NK-92 (cell line): Measurements from ENCODE around the gene XIRP1.

Experiments used
- DNase-seq: peaks from one replicate; lab custom pipeline; 2025; ENCODE audit not compliant: unreplicated experiment; lab: John Stamatoyannopoulos, UW

The XIRP1 gene

GRCh38 chr3:39210078-39210477 is 17.7 kb upstream of the XIRP1 start:
- DNase-seq, result no peak

GRCh38 chr3:39209329-39209970 is 17.1 kb upstream of the XIRP1 start:
- no peak for DNase-seq

DNA sequence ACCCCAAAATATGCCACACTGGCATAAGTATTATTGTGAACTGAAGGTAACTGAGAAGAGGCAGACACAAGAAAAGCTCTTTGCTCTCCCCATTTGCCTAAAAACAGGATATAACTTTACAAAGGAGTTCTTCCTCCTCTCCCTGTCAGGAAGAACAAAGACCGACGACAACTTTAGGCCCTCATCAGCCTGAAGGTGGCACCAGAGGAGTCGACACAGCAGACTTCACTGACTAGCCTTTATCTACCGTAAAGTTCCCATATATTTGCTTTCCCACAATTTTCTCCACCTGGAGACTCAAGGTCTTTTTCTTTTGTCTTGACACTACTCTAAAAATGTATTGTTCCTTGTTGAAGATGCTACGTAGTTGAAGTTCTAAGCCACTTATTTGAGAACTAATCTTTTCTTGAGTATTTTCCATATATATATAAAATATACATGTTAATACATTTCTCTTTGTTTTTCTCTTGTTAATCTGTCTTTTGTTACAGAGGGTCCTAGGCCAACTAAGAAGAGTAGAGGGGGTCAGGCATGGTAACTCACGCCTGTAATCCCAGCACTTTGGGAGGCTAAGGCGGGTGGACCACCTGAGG is 16.2 kb upstream of the XIRP1 start:
- no peak for DNase-seq

GRCh38 chr3:39207361-39208186 is 15.2 kb upstream of the XIRP1 start:
- DNase-seq, result no peak

DNA sequence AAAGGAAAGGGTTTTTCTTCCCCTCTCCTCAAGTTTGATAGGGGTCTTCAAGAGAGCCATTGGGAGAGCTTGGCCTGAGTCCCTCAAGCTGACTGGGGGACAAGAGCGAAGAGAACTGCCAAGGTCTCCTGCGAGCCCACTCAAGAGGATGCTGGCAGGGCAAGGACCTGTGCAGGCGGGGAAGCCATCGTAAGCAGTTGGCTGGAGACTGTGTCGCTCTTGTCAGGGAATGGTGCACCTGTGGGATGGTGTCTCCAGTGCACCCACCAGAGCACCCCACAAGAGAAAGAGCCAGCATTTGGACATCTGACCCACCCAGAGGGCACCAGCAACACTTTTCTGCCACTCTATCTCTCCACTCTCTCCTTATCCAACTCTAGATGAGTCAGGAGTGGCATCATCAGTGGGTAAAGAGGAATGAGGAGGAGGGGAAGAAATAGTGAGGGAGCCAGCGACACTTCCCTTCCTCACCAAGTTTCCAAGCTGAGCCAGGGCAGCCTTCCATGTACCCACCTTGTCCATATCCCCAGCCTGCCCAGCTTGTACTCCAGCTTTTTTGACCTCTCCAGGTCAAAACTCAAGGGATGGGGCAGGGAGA is 13.6 kb upstream of the XIRP1 start:
- DNase-seq, result no peak

GRCh38 chr3:39205131-39205530 is 12.7 kb upstream of the XIRP1 start:
- DNase-seq, result no peak

- DNase-seq, result no peak
Measured at GRCh38 chr3:39203860-39204259, 11.5 kb upstream of the XIRP1 start.

GRCh38 chr3:39203402-39203801 is 11.0 kb upstream of the XIRP1 start:
- DNase-seq, result no peak

DNA sequence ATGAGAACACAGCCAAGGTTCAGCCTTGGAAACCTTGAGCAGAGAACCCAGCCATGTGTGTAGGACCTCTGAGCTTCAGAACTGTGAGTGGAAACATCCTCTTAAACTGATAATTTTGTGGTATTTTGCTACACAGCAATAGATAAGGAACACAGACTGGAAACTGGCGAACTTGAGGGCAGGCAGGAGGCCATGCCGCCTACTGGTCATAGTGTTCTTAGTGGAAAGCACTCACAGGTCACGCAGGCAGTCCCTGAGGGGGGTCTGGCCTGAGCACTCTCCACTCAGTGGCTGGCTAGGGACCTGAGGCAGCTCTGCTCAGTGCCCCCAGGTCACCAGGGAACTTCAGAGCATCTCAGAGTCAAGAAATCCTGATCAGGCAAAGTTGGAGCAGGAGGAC is 9.7 kb upstream of the XIRP1 start:
- DNase-seq, result no peak

- no peak for DNase-seq
Measured at GRCh38 chr3:39196671-39197356, 4.4 kb upstream of the XIRP1 start.

DNA sequence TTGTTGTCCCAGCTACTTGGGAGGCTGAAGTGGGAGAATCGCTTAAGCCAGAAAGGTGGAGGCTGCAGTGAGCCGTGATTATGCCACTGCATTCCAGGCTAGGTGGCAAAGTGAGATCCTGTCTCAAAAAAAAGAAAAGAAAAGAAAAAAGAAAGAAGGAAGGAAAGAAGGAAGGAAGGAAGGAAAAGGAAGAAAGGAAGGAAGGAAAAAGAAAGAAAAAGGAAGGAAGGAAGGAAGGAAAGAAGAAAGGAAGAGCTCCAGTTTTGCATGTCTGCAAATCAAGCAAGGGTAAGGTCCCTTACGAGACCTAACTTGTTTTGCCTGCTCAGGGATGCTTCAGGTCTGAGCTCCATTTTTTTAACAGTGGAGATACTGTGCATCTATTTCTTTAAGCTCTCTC is 3.6 kb upstream of the XIRP1 start:
- DNase-seq, result no peak

DNA sequence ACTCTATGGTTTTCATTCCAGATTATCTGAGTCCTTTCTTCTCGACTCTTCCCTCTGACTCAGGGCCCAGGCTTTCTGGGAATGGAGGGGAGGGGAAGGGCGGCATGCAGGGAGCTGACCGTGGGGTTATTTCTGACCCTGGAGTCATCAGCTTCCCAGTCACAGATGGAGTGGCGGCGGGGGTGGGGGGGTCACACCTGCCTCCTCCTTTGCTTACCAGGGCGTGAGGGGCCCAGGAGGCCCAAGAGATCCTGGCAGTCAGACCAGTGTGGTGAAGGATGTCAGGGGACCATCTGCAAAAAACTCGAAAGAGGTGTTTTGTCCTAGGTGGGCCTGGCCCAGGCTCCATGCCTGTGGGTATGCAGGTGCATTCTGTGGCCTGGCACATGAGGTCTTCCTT is 996 bp upstream of the XIRP1 start:
- no peak for DNase-seq

DNA sequence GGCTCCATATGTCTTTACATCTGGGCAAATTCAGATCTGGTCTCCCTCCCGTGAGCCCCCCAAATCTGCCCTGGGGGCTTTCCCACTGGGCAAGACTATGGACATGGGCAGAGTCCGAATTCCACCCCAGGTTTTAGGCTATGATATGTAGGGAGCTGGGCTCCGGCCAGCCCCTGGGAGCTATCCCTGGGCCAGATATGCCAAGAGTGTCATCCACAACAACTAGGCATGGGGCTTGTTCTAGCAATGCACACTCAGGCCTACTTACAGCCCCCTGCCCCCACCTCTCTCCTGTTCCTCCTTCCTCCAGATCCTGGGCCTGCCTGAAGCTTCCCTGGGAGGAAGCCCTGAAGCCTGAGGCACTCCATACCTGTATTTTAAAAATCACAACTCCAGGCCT is 622 bp downstream of the XIRP1 start:
- DNase-seq, result no peak

GRCh38 chr3:39191111-39191510 is 1.3 kb downstream of the XIRP1 start:
- DNase-seq, result no peak

DNA sequence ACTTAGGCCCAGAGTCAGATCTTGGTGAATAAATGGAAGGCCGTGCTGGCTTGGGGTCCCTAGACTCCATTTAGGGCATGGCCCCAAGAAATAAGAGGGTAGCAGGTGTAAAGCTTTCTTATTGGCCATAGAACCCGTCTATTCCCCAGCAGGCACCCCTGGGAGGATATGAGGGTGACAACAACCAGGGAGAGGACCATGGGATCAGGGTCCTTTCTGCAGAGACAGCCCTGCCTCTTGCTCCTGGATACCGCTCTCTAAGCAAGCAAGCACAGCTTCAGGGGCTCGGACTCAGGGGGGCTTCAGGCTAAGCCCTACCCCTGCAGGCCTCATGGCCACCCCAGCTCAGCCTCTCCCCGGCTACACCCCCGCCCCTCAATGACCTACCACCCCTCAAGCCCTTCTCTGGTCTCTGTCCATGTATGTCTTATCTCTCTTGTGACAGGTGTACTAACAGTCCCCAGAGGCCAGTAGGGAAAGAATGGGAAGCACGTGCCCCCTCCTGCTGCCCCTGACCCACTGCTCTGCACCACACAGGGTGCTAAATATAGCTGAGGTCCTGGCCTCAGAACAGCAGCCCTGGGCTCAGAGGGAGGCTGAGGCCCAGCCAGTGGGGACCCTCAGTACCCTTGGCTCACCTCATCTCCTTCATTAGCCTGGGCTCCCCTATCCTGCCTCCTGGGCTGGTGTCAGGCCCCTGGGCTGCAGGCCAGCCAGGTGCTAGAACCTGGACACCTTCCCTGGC is 1.9 kb downstream of the XIRP1 start:
- DNase-seq, result no peak

DNA sequence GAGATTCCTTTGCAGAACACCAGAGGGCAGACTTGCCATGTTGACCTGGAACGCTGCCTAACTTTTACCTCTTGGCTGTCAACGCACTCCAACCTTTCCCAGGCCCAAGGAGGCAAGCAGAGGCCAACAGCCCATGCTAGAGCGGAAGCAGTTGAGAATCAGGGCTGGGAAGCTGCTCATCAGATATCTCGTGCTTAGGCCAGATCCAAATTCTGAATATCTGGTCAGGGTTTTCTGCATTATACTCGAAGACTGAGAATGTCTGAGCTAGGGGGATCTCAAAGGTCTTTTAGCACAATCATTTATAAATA is 2.5 kb downstream of the XIRP1 start:
- no peak for DNase-seq

DNA sequence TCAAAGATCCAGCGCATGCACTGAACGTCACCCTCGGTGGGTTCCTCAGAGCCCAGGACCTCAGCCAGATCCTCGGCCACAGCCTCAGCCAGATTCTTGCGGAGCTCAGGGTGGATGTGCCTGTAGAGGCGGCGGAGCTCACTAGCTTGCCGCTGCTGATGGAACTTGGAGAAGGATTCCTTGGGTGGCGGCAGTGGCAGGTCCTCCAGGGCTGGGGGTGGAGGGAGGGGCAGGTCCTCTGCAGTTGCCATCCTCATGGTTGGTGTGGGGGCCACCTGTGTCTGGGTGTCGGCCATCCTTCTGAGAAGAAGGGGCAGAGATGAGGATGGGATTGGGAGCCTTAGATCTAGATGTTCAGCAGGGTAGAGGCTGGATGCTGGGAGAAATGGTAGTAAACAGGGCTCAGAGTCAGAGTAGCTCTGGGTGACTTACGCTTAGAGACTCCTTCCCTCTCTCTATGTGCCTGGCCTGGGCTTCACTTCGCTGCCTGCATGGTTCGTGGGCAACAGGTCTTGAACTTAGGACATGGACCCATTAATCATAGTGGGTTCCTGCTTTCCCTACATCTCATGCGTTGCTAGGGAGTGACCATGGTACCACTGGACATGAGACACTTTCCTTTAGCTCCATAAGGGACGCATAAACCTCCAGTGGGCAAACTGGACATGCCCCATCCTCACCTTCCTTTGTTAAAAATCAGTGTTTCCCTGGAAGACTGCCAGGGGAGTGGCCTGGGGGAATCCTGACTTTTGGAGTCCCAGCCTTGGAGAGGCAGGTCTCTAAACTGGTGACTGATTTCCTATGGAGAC is 3.0 kb downstream of the XIRP1 start:
- no peak for DNase-seq

DNA sequence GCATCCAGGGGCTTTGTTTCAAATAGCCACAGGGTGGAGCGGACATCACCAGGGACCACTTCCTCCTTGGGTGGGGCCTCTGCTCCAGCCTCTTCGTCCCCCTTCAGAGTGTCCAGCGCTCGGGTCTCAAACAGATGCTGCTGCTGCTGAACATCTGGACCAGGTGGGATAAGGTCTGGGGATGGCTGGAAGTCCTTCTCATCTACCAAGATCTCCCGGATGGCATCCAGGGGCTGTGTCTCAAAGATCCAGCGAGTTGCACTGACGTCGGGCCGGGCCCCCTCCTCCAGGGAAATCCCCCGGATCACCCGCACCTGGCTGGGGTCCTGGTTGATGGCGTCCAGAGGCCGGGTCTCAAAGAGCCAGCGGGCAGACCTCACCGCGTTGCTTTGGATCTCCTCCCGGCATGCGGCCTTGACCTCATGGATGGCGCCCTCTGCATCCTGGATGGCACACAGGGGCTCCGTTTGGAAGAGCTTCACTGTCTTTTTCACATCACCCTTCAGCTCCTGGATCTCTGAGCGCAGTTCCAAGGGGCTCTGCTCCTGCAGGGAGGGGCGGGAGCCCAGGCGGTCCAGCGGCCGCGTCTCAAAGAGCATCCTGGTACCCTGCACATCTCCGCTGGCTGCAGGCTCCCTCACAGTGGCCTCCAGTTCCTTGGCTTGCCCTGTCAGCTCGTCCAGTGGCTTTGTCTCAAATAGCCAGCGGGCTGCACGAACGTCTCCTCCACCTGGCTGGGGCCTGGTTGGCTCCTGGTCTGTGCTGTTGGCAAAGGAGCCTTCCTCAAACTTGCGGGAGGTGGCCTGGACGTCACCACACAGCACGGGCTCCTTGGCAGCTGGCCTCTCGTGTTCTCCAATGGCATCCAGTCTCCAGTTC is 3.9 kb downstream of the XIRP1 start:
- DNase-seq, result no peak
